IMR-90 (cell line): ENCODE measurements around the gene ERMP1. TPM values are rescaled to one million over a fixed set of nuclear protein-coding genes. Genes with fewer than 3 reads are reported as not detected.

Experiments
- ATAC-seq: fragments of 200-7000 bp; cut with Tn5 transposase; 2 replicates; pipeline ENCODE4 v1.9.1; 2020; ENCODE audit warnings: low read depth, mild to moderate bottlenecking, moderate library complexity
- BruUV-seq: library from RNA; stranded (reverse); fragments of 400-500 nt; replicated peaks from 2 replicates; lab custom pipeline; 2021; lab: Mats Ljungman, UMichigan
- CTCF ChIA-PET: fragments of 300-600 bp; formaldehyde crosslinking; extraction: SDS; loops from one replicate; lab custom pipeline; 2021; ENCODE audit warnings: antibody characterized with exemption; lab: Yijun Ruan, JAX
- POLR2A ChIA-PET: fragments of 300-600 bp; sonication (Branson Sonifier 250); formaldehyde crosslinking; loops from one replicate; lab custom pipeline; 2022; ENCODE audit warnings: antibody characterized with exemption; ENCODE audit not compliant: unreplicated experiment; lab: Charles Lee
- DNase-seq: peaks from one replicate; pipeline ENCODE4 v3.0.0; 2013
- H2AFZ ChIP-seq: replicated peaks from 2 replicates; pipeline ENCODE3; 2013; ENCODE audit warnings: low read length, mild to moderate bottlenecking; ENCODE audit not compliant: poor library complexity
- H2AK5ac ChIP-seq: 2 replicates; pipeline ENCODE4 v1.6.1; 2013; ENCODE audit warnings: low read depth, low read length, inconsistent platforms
- H2AK9ac ChIP-seq: replicated peaks from 2 replicates; pipeline ENCODE3; 2013; ENCODE audit warnings: mild to moderate bottlenecking, low read depth, low read length, moderate library complexity; ENCODE audit not compliant: poor library complexity
- H2BK120ac ChIP-seq: 2 replicates; pipeline ENCODE4 v1.6.1; 2013; ENCODE audit warnings: low read depth, low read length, inconsistent platforms
- H2BK15ac ChIP-seq: 3 replicates; pipeline ENCODE4 v1.6.1; 2013; ENCODE audit warnings: low read depth, low read length, inconsistent platforms
- H2BK20ac ChIP-seq: 2 replicates; pipeline ENCODE4 v1.6.1; 2013; ENCODE audit warnings: low read depth, mild to moderate bottlenecking, inconsistent platforms, low read length, moderate library complexity
- H2BK5ac ChIP-seq: 2 replicates; pipeline ENCODE4 v1.6.1; 2013; ENCODE audit warnings: mild to moderate bottlenecking, low read depth, low read length, inconsistent platforms; ENCODE audit not compliant: poor library complexity, severe bottlenecking
- H3K14ac ChIP-seq: replicated peaks from 2 replicates; pipeline ENCODE4 v1.6.1; 2013; ENCODE audit warnings: low read depth, low read length, inconsistent platforms
- H3K18ac ChIP-seq: 2 replicates; pipeline ENCODE4 v1.6.1; 2013; ENCODE audit warnings: low read depth, low read length, control low read depth
- H3K23ac ChIP-seq: 2 replicates; pipeline ENCODE4 v1.6.1; 2013; ENCODE audit warnings: low read depth, low read length, inconsistent platforms
- H3K27ac ChIP-seq: 2 replicates; pipeline ENCODE4 v1.5.1; 2013; ENCODE audit warnings: mild to moderate bottlenecking, control low read depth, low read length; ENCODE audit not compliant: insufficient read depth
- H3K27me3 ChIP-seq: 2 replicates; pipeline ENCODE4 v1.6.1; 2013; ENCODE audit warnings: low read length; ENCODE audit not compliant: control insufficient read depth, insufficient read depth
- H3K36me3 ChIP-seq: 2 replicates; pipeline ENCODE4 v1.6.1; 2013; ENCODE audit warnings: low read length, mixed read lengths; ENCODE audit not compliant: control insufficient read depth, insufficient read depth
- H3K4ac ChIP-seq: 2 replicates; pipeline ENCODE4 v1.6.1; 2013; ENCODE audit warnings: low read depth, low read length, inconsistent platforms
- H3K4me1 ChIP-seq: 2 replicates; pipeline ENCODE4 v1.6.1; 2013; ENCODE audit warnings: low read length, mixed read lengths; ENCODE audit not compliant: control insufficient read depth, insufficient read depth
- H3K4me2 ChIP-seq: 2 replicates; pipeline ENCODE4 v1.6.1; 2013; ENCODE audit warnings: low read depth, mild to moderate bottlenecking, control low read depth, low read length, moderate library complexity
- H3K4me3 ChIP-seq: 2 replicates; pipeline ENCODE4 v1.5.1; 2013; ENCODE audit warnings: low read depth, mild to moderate bottlenecking, control low read depth, low read length, moderate library complexity; ENCODE audit not compliant: insufficient read depth
- H3K56ac ChIP-seq: 2 replicates; pipeline ENCODE4 v1.6.1; 2013; ENCODE audit warnings: low read length, inconsistent platforms; ENCODE audit not compliant: insufficient read depth; ENCODE audit errors: extremely low read depth
- H3K79me1 ChIP-seq, 2 experiments: 2 replicates each; pipeline ENCODE4 v1.6.1; 2013; ENCODE audit warnings: low read length in 2 of 2, inconsistent platforms in 1 of 2, low read depth in 1 of 2
- H3K9ac ChIP-seq: 2 replicates; pipeline ENCODE4 v1.6.1; 2013; ENCODE audit warnings: low read depth, low read length, control low read depth
- H3K9me1 ChIP-seq: 2 replicates; pipeline ENCODE4 v1.6.1; 2013; ENCODE audit warnings: low read length, inconsistent platforms; ENCODE audit not compliant: insufficient read depth
- H3K9me3 ChIP-seq: 2 replicates; pipeline ENCODE4 v1.6.1; 2013; ENCODE audit warnings: low read length; ENCODE audit not compliant: control insufficient read depth, insufficient read depth
- H4K20me1 ChIP-seq: 2 replicates; pipeline ENCODE4 v1.6.1; 2013; ENCODE audit warnings: low read length, inconsistent platforms; ENCODE audit not compliant: insufficient read depth
- H4K5ac ChIP-seq: 2 replicates; pipeline ENCODE4 v1.6.1; 2013; ENCODE audit warnings: mild to moderate bottlenecking, low read depth, low read length, control low read depth
- H4K8ac ChIP-seq, 2 experiments: 2 replicates each; pipeline ENCODE4 v1.6.1; 2013; ENCODE audit warnings: low read depth in 2 of 2, low read length in 2 of 2, control low read depth in 1 of 2, inconsistent platforms in 1 of 2
- H4K91ac ChIP-seq: 2 replicates; pipeline ENCODE4 v1.6.1; 2013; ENCODE audit warnings: low read depth, low read length, inconsistent platforms; ENCODE audit not compliant: insufficient read depth
- BHLHE40 ChIP-seq: fragments of 150-350 bp; IDR thresholded peaks from 2 replicates; pipeline ENCODE4 v1.6.1; 2016; ENCODE audit warnings: mild to moderate bottlenecking, low read depth, low read length
- CEBPB ChIP-seq: IDR thresholded peaks from 2 replicates; pipeline ENCODE4 v1.6.1; 2012; ENCODE audit warnings: low read depth, low read length, improper control_type of control experiment
- CHD1 ChIP-seq: IDR thresholded peaks from 2 replicates; pipeline ENCODE4 v1.6.1; 2012; ENCODE audit warnings: low read depth, low read length, improper control_type of control experiment
- MAZ ChIP-seq: IDR thresholded peaks from 2 replicates; pipeline ENCODE4 v1.6.1; 2012; ENCODE audit warnings: low read depth, mild to moderate bottlenecking, low read length, improper control_type of control experiment, moderate library complexity, borderline replicate concordance
- MXI1 ChIP-seq: IDR thresholded peaks from 2 replicates; pipeline ENCODE4 v1.6.1; 2012; ENCODE audit warnings: low read depth, mild to moderate bottlenecking, low read length, moderate library complexity, borderline replicate concordance
- NFE2L2 ChIP-seq: fragments of 150-350 bp; IDR thresholded peaks from 2 replicates; pipeline ENCODE4 v1.6.1; 2016; ENCODE audit warnings: low read depth, mild to moderate bottlenecking, low read length
- POLR2A ChIP-seq: IDR thresholded peaks from 2 replicates; pipeline ENCODE4 v1.6.1; 2012; ENCODE audit warnings: mild to moderate bottlenecking, low read depth, low read length
- RAD21 ChIP-seq: IDR thresholded peaks from 2 replicates; pipeline ENCODE4 v1.6.1; 2012; ENCODE audit warnings: low read length, improper control_type of control experiment
- RFX5 ChIP-seq: IDR thresholded peaks from 2 replicates; pipeline ENCODE4 v1.8.0; 2012; ENCODE audit warnings: low read depth, mild to moderate bottlenecking, low read length, moderate library complexity
- SMC3 ChIP-seq: fragments of 150-350 bp; IDR thresholded peaks from 2 replicates; pipeline ENCODE4 v1.6.1; 2016; ENCODE audit warnings: low read depth, mild to moderate bottlenecking, antibody characterized with exemption, low read length, moderate library complexity
- WGBS, 2 experiments: methylation state at CpG; one replicate each; pipeline versions ENCODE4 v1.1.5 to v1.1.7; 2013; ENCODE audit warnings: missing lambda C conversion rate in 2 of 2; ENCODE audit not compliant: insufficient read length in 1 of 2; ENCODE audit errors: extremely low coverage in 2 of 2; 5-methylcytosine and 5-hydroxymethylcytosine counted together
- dilution Hi-C: fragments of 300-500 bp; cut with HindIII; formaldehyde crosslinking; loops from one replicate; pipeline ENCODE4 v1.14.3; 2018; ENCODE audit warnings: low sequenced_read_pairs; ENCODE audit not compliant: unreplicated experiment
- in situ Hi-C: fragments of 300-500 bp; cut with MboI; formaldehyde crosslinking; loops from 3 replicates; pipeline ENCODE4 v1.14.3; 2019; ENCODE audit warnings: low sequenced_read_pairs, inconsistent platforms, mixed read lengths
- intact Hi-C: fragments of 100-400 bp; cut with micrococcal nuclease; formaldehyde crosslinking; loops from 2 replicates; pipeline ENCODE4 v1.10.0; 2022
- polyA plus RNA-seq, 3 experiments: library from polyadenylated mRNA; depleted of rRNA; stranded (reverse); fragments of >200 nt; gene quantifications; 2 replicates each; pipeline ENCODE4 v1.2.3, GENCODE V29; 2012; ENCODE audit warnings: low replicate concordance in 1 of 3
- total RNA-seq: library from RNA; depleted of rRNA; stranded (reverse); fragments of >200 nt; gene quantifications from 2 replicates; pipeline ENCODE4 v1.2.3, GENCODE V29; 2012
- TF ChIP-seq, protein P1 (sequence below): fragments of 150-350 bp; IDR thresholded peaks from 2 replicates; pipeline ENCODE4 v1.6.1; 2016; ENCODE audit warnings: low read depth, mild to moderate bottlenecking, low read length, moderate library complexity, borderline replicate concordance
- TF ChIP-seq, protein P2 (sequence below): fragments of 150-350 bp; IDR thresholded peaks from 2 replicates; pipeline ENCODE4 v1.6.1; 2017; ENCODE audit warnings: mild to moderate bottlenecking, antibody characterized with exemption, low read length, low read depth
- TF ChIP-seq, protein P3 (sequence below): conservative IDR thresholded peaks from 2 replicates; pipeline ENCODE4 v1.5.1; 2012; ENCODE audit warnings: mild to moderate bottlenecking, low read depth, low read length, improper control_type of control experiment

ERMP1 gene
- total and polyA plus RNA-seq, 2 of the 4 experiments (the other 2 are of a cell fraction) = 2.2 to 4.7 TPM

DNA sequence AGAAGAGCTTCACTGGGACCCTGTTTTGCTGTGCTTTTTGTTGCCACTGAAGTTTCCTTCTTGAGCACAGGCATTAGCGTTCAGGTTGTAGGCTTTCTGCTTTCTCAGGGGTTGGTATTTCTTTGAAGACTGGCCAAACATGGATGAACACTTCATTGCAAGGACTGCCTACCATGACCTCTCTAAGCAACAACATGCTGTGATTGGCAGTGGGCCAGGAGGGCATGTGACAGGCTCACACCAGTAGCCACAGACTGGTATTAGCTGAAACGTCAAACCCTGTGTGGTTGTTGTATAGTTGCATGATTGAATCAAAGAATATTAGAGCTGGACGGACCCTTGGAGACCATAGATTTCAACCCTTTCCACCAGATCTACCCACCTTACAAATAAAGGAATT, 37.8 kb upstream of the ERMP1 start:
- Histone ChIP-seq H2BK5ac (no peak overlapping the region), H3K4me2 (no peak overlapping the region), H3K9me3 (no peaks in the 10 kb centered on the region), H2BK20ac (no peak overlapping the region), H2BK120ac (no peak overlapping the region), H3K36me3 (no peaks in the 10 kb centered on the region), H4K5ac (no peak overlapping the region), H3K14ac (no peak overlapping the region), H3K9me1 (no peaks in the 10 kb centered on the region; the same call in 1 of the 2 replicates), H4K8ac (no peak overlapping the region), H3K27me3 (no peaks in the 10 kb centered on the region), H3K79me1 (no peaks in the 10 kb centered on the region), H2AK5ac (no peak overlapping the region), H2BK15ac (no peak overlapping the region), H3K27ac (no peak overlapping the region), H3K56ac (no peak overlapping the region), H3K18ac (no peak overlapping the region), H3K4me1 (no peaks in the 10 kb centered on the region), H3K9ac (no peak overlapping the region), H2AK9ac (no peak overlapping the region), H2AFZ (no peak overlapping the region), H3K4me3 (no peak overlapping the region), H4K20me1 (no peaks in the 10 kb centered on the region), H3K4ac (no peak overlapping the region), H3K23ac (no peak overlapping the region), H4K91ac (no peak overlapping the region)
- no CpG with 5 or more reads among the region's 3 CpGs for WGBS, 2 experiments
- in situ Hi-C loops (no loop called here), dilution Hi-C loops (no loop called here), intact Hi-C loops (no loop called here)
- TF ChIP-seq, protein P1, sequence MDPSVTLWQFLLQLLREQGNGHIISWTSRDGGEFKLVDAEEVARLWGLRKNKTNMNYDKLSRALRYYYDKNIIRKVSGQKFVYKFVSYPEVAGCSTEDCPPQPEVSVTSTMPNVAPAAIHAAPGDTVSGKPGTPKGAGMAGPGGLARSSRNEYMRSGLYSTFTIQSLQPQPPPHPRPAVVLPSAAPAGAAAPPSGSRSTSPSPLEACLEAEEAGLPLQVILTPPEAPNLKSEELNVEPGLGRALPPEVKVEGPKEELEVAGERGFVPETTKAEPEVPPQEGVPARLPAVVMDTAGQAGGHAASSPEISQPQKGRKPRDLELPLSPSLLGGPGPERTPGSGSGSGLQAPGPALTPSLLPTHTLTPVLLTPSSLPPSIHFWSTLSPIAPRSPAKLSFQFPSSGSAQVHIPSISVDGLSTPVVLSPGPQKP = no peak
- TF ChIP-seq NFE2L2 (no peak), RFX5 (no peak), SMC3 (no peak), MXI1 (no peak), POLR2A (no peak), RAD21 (no peak), BHLHE40 (no peak), CEBPB (no peak), CHD1 (no peak), MAZ (no peak)
- TF ChIP-seq, protein P2, sequence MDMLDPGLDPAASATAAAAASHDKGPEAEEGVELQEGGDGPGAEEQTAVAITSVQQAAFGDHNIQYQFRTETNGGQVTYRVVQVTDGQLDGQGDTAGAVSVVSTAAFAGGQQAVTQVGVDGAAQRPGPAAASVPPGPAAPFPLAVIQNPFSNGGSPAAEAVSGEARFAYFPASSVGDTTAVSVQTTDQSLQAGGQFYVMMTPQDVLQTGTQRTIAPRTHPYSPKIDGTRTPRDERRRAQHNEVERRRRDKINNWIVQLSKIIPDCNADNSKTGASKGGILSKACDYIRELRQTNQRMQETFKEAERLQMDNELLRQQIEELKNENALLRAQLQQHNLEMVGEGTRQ = no peak
- TF ChIP-seq, protein P3, sequence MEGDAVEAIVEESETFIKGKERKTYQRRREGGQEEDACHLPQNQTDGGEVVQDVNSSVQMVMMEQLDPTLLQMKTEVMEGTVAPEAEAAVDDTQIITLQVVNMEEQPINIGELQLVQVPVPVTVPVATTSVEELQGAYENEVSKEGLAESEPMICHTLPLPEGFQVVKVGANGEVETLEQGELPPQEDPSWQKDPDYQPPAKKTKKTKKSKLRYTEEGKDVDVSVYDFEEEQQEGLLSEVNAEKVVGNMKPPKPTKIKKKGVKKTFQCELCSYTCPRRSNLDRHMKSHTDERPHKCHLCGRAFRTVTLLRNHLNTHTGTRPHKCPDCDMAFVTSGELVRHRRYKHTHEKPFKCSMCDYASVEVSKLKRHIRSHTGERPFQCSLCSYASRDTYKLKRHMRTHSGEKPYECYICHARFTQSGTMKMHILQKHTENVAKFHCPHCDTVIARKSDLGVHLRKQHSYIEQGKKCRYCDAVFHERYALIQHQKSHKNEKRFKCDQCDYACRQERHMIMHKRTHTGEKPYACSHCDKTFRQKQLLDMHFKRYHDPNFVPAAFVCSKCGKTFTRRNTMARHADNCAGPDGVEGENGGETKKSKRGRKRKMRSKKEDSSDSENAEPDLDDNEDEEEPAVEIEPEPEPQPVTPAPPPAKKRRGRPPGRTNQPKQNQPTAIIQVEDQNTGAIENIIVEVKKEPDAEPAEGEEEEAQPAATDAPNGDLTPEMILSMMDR = no peak
- DNase-seq (no peak), ATAC-seq (no peak)
- CTCF ChIA-PET = no interaction called here
- POLR2A ChIA-PET = no interaction called here
- BruUV-seq = no TSS peak
